Central memory CD4-positive, alpha-beta T cell (primary cell): ENCODE measurements around the gene GPS1.

ENCODE experiments used
- DNase-seq: peaks from one replicate; pipeline ENCODE4 v3.0.0; 2022

GPS1 gene

GRCh38 chr17:82046903-82047302 lies 4.8 kb upstream of the GPS1 start:
- DNase-seq: no peak

GRCh38 chr17:82047379-82047778 lies 4.3 kb upstream of the GPS1 start:
- DNase-seq: no peak

- DNase-seq: no peak
Observed at GRCh38 chr17:82047914-82048570, 3.7 kb upstream of the GPS1 start.

- no peak for DNase-seq
Observed at GRCh38 chr17:82048571-82048971, 3.1 kb upstream of the GPS1 start.

GRCh38 chr17:82049106-82049505 lies 2.6 kb upstream of the GPS1 start:
- DNase-seq: no peak

GRCh38 chr17:82049521-82049971 lies 2.2 kb upstream of the GPS1 start:
- no peak for DNase-seq

- no peak for DNase-seq
Observed at GRCh38 chr17:82050152-82050760, 1.4 kb upstream of the GPS1 start.

- no peak for DNase-seq
Observed at GRCh38 chr17:82050761-82051641, 697 bp upstream of the GPS1 start.

- no peak for DNase-seq
Observed at GRCh38 chr17:82052638-82053059, 951 bp downstream of the GPS1 start.

GRCh38 chr17:82053130-82053529 lies 1.4 kb downstream of the GPS1 start:
- no peak for DNase-seq

- DNase-seq: no peak
Observed at GRCh38 chr17:82053556-82054263, 2.0 kb downstream of the GPS1 start.

GRCh38 chr17:82054351-82055022 lies 2.8 kb downstream of the GPS1 start:
- DNase-seq: no peak

GRCh38 chr17:82055023-82055964 lies 3.6 kb downstream of the GPS1 start:
- DNase-seq: no peak

GRCh38 chr17:82055965-82056728 lies 4.4 kb downstream of the GPS1 start:
- DNase-seq: no peak

GRCh38 chr17:82056729-82057621 lies 5.3 kb downstream of the GPS1 start:
- DNase-seq: no peak

GRCh38 chr17:82058230-82058854 lies 6.6 kb downstream of the GPS1 start:
- no peak for DNase-seq

GRCh38 chr17:82058855-82059249 lies 7.2 kb downstream of the GPS1 start:
- DNase-seq: no peak

GRCh38 chr17:82059272-82060000 lies 7.7 kb downstream of the GPS1 start:
- no peak for DNase-seq
